C4-2B (cell line): ENCODE measurements around the gene ZNF680.
"Not testable (repeated sequence)": the region's sequence is repeated elsewhere in the genome, so short reads cannot be mapped to it uniquely, and the experiment has no call there.

Experiments
- H3K27ac ChIP-seq: fragments of 450-650 bp; 2 replicates; pipeline ENCODE4 v1.5.1; 2017
- ZFX ChIP-seq: fragments of 450-650 bp; IDR thresholded peaks from 2 replicates; pipeline ENCODE4 v1.6.1; 2017
- TF ChIP-seq, protein P1 (sequence below): fragments of 450-650 bp; conservative IDR thresholded peaks from 2 replicates; pipeline ENCODE4 v1.5.1; 2017; ENCODE audit warnings: mild to moderate bottlenecking

Gene ZNF680

DNA sequence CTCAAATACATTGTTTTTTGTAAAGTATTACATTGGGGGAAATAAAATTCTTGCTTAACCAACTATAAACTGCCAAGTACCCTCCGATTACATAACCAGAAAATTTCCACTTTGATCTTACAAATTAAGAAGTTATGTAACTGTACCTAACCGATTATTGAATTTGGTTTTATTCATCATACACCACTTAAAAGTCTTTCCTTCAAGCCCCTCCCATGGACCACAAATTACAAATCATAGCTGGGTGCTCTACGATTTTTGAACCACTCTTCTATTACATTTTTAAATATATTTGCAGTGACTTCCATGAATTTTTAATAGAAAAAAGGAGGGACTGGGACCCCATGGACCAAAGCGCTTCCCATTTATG lies 630 bp downstream of the ZNF680 start:
- TF ChIP-seq, protein P1, sequence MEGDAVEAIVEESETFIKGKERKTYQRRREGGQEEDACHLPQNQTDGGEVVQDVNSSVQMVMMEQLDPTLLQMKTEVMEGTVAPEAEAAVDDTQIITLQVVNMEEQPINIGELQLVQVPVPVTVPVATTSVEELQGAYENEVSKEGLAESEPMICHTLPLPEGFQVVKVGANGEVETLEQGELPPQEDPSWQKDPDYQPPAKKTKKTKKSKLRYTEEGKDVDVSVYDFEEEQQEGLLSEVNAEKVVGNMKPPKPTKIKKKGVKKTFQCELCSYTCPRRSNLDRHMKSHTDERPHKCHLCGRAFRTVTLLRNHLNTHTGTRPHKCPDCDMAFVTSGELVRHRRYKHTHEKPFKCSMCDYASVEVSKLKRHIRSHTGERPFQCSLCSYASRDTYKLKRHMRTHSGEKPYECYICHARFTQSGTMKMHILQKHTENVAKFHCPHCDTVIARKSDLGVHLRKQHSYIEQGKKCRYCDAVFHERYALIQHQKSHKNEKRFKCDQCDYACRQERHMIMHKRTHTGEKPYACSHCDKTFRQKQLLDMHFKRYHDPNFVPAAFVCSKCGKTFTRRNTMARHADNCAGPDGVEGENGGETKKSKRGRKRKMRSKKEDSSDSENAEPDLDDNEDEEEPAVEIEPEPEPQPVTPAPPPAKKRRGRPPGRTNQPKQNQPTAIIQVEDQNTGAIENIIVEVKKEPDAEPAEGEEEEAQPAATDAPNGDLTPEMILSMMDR: no peak
- TF ChIP-seq ZFX: no peak
- peak overlapping the region; percentile 79 for H3K27ac ChIP-seq

DNA sequence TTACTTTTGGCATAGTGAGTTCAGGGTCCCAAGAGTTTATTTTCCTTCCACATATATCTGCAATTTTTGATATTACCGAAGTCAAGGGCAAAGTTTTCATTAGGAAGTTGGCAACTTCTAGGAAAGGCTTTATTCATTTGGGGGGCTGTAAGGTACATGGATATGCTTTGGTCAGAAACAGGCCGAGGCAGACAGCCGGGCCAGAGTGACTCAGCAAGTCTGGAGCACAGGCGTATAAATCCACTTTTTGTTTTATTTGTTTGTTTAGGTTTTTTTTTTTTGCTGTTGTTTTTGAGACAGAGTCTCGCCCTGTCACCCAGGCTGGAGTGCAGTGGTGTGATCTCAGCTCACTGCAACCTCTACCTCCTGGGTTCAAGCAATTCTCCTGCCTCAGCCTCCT lies 3.7 kb downstream of the ZNF680 start:
- TF ChIP-seq, protein P1: no peak
- TF ChIP-seq ZFX: no peak
- H3K27ac ChIP-seq: no peak overlapping the region

DNA sequence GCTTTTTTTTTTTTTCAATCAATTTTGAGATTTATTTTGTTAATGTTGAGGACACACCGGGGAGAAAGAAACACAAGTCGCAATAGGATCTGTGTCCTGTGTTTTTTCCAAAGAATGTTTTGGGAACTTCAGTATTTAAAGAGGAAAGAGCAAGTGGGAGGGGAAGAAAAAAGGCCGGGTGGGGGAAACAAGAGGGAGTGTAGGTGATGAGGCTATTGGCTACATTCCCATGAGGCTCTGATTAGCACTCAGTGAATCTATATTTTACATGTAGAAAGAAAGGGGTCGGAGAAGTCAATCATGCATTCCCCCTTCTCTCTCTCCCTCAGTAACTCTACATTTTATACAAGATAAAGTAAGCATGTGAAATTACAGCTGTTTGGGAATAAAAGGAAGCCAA lies 4.1 kb downstream of the ZNF680 start:
- H3K27ac ChIP-seq: no peak overlapping the region
- no peak for TF ChIP-seq ZFX
- TF ChIP-seq, protein P1: no peak

DNA sequence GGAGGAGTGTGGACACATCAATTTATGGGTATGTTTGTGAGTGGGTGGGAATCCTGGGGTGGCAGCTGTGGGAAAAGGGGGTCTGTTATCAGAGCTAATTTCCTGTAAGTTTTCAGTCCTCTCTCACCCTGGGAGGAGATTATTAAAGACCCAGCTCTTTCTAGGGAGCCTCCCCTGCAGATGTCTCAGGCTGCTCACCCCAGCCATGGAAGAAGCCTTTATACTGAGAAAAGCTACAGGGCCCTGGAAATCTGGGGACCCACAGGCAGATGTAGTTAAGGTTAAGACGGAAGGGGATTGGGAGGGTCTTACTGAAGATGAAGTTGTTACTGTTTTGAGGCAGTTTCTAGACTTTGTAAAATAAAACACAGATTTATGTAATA lies 4.6 kb downstream of the ZNF680 start:
- TF ChIP-seq, protein P1: no peak
- no peak for TF ChIP-seq ZFX
- no peak overlapping the region for H3K27ac ChIP-seq

DNA sequence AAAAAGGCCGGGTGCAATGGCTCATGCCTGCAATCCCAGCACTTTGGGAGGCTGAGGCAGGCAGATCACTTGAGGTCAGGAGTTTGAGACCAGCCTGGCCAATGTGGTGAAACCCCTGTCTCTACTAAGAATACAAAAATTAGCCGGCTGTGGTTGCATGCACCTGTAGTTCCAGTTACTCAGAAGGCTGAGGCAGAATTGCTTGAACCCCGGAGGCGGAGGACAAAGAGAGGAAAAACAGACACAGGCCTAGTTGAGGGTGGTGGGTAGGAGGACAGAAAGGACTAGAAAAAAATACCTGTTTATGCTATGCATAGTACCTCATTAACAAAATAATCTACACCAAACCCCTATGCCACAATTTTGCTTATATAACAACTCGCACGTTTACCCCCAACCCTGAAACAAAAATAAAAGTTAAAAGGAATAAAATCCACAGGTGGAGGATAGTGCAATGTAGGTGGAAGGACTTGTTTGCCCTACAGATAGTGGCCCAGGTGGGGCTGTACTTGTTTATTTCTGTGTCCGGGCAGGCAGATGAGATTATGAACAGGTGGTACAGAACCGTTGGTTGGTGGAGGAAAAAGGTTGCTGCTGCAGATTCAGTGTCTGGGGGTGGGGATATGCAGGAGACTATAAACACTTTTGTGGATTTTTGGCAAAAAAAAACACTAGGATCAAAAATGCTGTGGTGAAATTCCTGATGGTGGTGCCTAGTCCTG lies 5.1 kb downstream of the ZNF680 start:
- H3K27ac ChIP-seq: no peak overlapping the region
- no peak for TF ChIP-seq ZFX
- TF ChIP-seq, protein P1: no peak

DNA sequence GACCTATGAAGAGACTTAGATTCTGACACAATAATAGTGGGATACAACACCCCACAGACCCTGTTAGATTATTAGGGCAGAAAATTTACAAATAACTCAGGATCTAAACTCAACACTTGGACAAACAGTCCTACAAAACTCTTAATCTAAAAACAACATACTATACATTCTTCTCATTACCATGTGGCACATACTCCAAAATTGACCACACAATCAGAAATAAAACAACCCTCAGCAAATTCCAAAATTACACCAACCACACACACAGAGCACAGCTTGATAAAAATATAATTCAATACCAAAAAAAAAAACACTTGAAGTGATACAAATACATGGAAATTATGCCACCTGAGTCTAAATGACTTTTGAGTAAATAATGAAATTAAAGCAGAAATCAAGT lies 7.8 kb downstream of the ZNF680 start:
- no peak for TF ChIP-seq ZFX
- TF ChIP-seq, protein P1: no peak

DNA sequence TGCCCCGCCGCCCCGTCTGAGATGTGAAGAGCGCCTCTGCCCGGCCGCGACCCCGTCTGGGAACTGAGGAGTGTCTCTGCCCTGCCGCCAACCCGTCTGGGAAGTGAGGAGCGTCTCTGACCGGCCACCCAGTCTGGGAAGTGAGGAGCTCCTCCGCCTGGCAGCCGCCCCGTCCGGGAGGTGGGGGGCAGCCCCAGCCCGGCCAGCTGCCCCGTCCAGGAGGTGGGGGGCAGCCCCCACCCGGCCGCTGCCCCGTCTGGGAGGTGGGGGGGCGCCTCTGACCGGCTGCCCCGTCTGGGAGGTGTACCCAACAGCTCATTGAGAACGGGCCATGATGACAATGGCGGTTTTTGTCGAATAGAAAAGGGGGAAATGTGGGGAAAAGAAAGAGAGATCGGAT lies 8.7 kb downstream of the ZNF680 start:
- not testable (repeated sequence) for H3K27ac ChIP-seq

More for the DNA sequence above, 7.8 kb downstream of the ZNF680 start:
- H3K27ac ChIP-seq: no peak overlapping the region

DNA sequence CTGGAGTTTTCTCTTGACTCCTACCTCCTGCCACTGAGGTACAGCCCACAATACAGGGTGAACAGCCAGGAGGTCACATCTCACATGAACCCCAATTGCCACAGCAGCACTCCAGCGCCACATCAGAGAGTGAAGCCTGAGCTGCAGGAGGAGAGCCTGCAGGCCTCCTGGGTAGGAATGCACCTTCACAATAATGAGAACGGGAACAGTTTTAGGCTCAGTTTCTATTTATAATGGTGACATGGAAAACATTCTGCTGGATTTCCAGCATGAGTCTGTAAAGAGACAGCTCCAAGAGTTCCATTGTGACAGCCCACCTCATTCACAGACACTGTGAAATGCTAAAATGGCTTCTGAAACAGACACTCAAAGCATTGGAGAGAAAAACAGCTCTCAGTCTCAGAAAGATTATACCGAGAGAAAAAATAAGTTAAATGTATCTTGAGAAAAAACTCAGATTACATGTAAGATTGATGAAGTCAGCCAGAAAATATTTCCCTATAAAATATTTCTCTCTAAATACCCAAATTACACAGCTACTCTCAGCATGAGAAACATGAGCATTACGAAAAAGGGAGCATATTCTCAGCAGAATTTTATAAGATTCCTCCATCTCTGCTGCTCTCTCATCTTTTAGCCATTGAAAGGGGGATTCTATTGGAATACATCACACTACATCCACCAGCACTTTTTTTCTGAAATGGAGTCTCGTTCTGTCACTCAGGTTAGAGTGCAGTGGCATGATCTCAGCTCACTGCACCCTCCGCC lies 11.3 kb downstream of the ZNF680 start:
- no peak overlapping the region for H3K27ac ChIP-seq
- TF ChIP-seq ZFX: no peak
- TF ChIP-seq, protein P1: no peak
